ENCODE measurements around the gene STAT6. TPM values are rescaled to one million over a fixed set of nuclear protein-coding genes. Genes with fewer than 3 reads are reported as not detected.

STAT6 gene
- total RNA-seq, 1 experiment from 2014 or later, result 15.8 TPM

DNA sequence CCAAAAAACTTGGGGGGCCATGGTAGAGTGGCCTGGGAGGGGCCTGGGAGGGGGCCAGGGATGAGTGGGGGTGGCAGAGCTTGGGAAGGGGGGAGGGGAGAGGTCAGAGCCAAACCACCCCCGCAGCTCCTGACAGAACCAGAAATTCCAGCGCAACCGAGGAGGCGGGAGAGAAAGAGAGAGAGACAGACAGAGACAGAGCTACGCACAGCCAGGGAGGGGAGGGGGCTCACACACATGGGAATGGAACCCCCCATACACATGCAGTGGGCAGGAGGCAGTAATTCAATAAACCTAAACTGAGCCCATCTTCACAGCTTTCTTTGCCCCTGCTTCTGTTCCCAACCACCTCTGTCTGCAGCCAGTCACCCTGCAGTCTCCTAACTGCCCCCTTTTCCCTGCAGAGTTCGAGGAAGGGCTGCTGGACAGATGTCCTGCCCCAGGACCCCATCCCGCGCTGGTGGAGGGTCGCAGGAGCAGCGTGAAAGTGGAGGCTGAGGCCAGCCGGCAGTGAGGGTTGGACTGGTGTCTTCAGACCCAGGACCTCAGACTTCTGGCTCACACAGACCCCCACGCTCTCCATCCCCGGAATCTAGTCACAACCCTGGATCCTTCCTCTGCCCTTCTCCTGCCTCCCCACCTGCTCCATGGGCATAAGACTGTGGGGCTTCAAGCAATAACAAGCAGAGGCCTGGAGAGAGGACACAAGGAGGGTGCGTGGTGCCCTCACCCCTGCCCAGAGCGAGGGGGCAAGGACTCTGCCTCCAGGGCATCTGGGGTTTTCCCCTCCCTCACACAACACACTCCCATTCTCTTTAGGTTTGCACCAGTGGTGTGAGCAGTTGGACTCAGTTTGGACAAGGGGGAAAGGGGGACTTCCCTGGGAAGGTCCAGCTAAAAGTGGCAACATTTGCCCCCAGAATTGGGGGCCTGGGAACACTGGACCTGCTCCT is 16.7 kb downstream of the STAT6 start:
- Histone ChIP-seq H3K27me3 (peaks cover 5% of the 10 kb centered on the region; the same call in 1 of the 2 replicates), H3K36me3 (peaks cover 18% of the 10 kb centered on the region), H3K4me1 (peaks cover 5% of the 10 kb centered on the region; the same call in 1 of the 2 replicates), H3K27ac (no peak overlapping the region), H3K4me3 (peak overlapping the region; percentile 24), H3K9me3 (replicated peaks) (no peaks in the 10 kb centered on the region)
- DNase-seq, result peak in 1 of 2 experiments; percentile 51

DNA sequence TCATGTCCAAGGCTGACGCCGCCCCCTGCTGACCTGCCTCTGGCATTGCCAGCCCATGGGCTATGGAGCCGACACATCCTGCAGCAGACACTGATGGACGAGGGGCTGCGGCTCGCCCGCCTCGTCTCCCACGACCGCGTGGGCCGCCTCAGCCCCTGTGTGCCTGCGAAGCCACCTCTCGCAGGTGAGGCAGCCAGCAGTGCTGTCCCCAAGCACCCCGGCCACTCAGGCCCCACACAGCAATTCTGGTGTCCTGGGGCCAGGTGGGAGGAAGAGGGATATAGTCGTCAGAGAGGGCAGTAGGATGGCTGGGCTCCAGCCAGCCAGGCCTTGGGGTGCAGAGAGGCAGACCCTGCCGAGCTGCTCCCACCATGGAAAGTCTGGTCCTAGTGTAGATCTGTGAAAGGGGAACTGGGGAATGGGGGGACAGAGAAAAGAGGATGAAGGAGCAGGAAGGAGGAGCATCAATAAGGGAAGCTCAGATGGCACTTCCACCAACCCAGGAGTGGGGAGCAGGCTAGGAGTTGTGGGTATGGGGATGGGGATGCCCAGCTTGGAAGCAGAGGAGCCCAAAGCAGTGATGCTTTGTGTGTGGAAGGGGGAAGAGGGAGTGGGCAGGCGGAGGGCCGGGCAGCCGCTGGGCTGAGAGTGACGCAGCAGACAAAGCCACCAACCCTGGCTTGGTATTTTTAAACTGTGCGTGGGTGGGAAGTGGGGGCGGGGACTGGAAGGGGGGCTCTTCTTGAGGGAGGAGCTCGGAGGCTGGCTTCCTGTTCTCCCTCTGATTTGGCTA is 17.6 kb downstream of the STAT6 start:
- Histone ChIP-seq H3K36me3 (peaks cover 18% of the 10 kb centered on the region), H3K4me3 (peak overlapping the region; percentile 24), H3K4me1 (peaks cover 5% of the 10 kb centered on the region; the same call in 1 of the 2 replicates), H3K27ac (no peak overlapping the region), H3K9me3 (replicated peaks) (no peaks in the 10 kb centered on the region), H3K27me3 (0 out of 2 replicates have a peak, but pooled peaks cover under 1% of the 10 kb centered on the region)
- DNase-seq, result peak; percentile 94

DNA sequence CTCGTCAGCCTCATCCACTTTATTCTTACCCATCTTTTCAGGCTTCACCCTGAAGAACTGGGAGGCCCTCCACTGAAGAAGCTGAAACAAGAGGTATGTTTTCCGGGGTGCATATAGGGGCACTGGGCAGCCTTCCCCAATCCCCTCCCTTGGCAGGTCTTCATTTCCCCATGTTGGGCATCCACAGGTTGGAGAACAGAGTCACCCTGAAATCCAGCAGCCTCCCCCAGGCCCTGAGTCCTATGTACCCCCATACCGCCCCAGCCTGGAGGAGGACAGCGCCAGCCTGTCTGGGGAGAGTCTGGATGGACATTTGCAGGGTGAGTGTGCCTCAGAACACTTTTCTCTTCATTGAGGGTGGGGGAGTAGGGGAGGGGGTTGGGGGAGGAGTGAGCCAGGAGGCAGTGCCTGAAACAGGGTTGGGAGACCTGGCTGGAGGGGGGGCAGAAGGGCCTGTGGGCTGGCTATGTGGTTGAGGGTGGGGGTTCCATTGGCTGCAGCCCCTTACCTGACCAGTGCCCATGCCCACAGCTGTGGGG is 18.2 kb downstream of the STAT6 start:
- no peak overlapping the region for H3K4me3 ChIP-seq
- no peaks in the 10 kb centered on the region for H3K9me3 ChIP-seq (replicated peaks)
- peaks cover 18% of the 10 kb centered on the region for H3K36me3 ChIP-seq
- H3K4me1 ChIP-seq, result peaks cover 5% of the 10 kb centered on the region; the same call in 1 of the 2 replicates
- no peaks in the 10 kb centered on the region for H3K27me3 ChIP-seq
- H3K27ac ChIP-seq, result no peak overlapping the region
- peak in 1 of 2 experiments; percentile 50 for DNase-seq

DNA sequence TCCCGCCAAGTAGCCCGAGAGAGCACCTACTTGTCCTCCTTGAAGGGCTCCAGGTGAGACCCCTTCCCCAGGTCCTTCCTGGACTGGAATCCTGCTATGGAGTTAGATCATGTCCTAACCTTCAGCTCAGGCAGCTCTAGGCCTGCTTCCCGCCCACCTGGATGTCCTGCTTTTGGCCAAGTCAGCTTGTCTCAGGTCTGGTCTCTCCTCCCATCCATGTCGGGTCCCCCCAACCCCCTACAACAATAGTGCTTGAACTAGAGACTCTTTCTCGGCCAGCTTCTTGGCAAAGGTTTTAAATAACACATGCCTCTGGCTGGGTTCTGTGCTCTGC is 18.7 kb downstream of the STAT6 start:
- no peaks in the 10 kb centered on the region for H3K9me3 ChIP-seq (replicated peaks)
- no peak overlapping the region for H3K4me3 ChIP-seq
- no peak overlapping the region for H3K27ac ChIP-seq
- peak in 1 of 2 experiments; percentile 52 for DNase-seq
- peaks cover 18% of the 10 kb centered on the region for H3K36me3 ChIP-seq
- peaks cover 5% of the 10 kb centered on the region; the same call in 1 of the 2 replicates for H3K4me1 ChIP-seq
- H3K27me3 ChIP-seq, result no peaks in the 10 kb centered on the region

DNA sequence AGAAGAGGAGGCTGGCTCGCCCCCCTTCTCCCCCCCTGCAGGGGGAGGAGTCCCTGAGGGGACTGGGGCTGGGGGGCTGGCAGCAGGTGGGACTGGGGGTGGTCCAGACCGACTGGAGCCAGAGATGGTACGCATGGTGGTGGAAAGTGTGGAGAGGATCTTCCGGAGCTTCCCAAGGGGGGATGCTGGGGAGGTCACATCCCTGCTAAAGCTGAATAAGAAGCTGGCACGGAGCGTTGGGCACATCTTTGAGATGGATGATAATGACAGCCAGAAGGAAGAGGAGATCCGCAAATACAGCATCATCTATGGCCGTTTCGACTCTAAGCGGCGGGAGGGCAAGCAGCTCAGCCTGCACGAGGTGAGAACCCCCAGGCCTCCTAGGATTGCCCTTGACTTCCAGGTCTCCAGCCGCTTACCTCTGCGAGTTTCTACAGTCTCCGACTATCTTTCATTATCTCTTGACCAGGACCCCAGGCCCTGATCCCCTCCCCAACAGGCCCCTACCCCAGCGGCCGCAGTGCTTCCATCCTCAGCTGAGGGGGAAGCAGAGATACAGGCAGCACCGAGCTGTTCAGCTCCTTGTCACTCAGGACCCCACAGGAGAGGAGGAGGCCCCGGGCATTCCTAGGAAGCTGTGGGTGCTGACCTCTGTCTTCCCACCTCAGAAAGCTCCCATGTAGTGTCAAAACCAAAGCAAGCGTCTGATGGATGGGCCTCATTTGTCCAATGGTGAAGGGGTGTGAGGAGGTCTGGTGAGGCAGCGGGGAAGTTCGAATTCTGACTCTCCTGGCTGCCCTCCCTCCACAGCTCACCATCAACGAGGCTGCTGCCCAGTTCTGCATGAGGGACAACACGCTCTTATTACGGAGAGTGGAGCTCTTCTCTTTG is 19.3 kb downstream of the STAT6 start:
- H3K36me3 ChIP-seq, result peaks cover 18% of the 10 kb centered on the region
- peaks cover 5% of the 10 kb centered on the region; the same call in 1 of the 2 replicates for H3K4me1 ChIP-seq
- H3K27ac ChIP-seq, result no peak overlapping the region

DNA sequence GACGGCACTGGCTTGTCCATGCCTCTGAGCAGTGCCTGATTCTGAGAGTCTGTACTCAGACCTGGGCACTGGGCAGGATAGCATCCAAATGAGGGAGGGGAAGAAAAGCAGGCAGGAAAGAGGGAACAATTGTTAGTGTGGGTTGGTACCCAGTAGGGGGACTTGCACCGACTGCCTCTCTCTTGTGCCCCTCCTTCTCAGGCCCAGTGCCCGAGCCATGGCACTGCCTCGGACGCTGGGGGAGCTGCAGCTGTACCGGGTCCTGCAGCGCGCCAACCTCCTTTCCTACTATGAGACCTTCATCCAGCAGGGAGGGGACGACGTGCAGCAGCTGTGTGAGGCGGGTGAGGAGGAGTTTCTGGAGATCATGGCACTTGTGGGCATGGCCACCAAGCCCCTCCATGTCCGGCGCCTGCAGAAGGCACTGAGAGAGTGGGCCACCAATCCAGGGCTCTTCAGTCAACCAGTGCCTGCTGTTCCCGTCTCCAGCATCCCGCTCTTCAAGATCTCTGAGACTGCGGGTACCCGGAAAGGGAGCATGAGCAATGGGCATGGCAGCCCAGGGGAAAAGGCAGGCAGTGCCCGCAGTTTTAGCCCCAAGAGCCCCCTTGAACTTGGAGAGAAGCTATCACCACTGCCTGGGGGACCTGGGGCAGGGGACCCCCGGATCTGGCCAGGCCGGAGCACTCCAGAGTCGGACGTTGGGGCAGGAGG is 20.1 kb downstream of the STAT6 start:
- Histone ChIP-seq H3K27me3 (no peaks in the 10 kb centered on the region), H3K4me3 (no peak overlapping the region), H3K36me3 (peaks cover 18% of the 10 kb centered on the region), H3K27ac (no peak overlapping the region), H3K4me1 (peaks cover 9% of the 10 kb centered on the region; the same call in 1 of the 2 replicates), H3K9me3 (replicated peaks) (no peaks in the 10 kb centered on the region)
- DNase-seq, result peak in 1 of 2 experiments; percentile 51

More for the DNA sequence above, 19.3 kb downstream of the STAT6 start:
- Histone ChIP-seq H3K4me3 (no peak overlapping the region), H3K9me3 (replicated peaks) (no peaks in the 10 kb centered on the region), H3K27me3 (no peaks in the 10 kb centered on the region)
- DNase-seq, result peak; percentile 47 to 51

DNA sequence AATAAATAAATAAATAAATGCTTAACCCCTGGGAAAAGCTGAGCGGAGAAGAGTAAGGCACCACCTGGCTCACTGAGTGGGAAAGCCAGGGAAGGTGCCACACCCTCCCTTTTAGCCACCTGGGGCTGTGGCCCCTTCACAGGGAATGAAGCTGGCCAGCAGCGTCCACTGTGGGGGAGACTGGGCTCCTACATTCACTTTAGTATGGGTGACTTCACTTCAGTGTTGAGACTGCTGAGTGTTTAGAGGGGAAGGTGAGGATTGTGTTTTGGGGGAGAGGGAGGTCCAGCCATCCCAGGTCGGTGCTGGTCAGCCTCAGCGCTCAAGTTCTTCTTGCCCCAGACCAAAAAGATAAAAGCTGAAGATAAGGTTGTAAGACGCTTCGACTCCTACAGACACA is 20.7 kb downstream of the STAT6 start:
- H3K9me3 ChIP-seq (replicated peaks), result no peaks in the 10 kb centered on the region
- DNase-seq, result peak; percentile 39 to 51
- H3K4me1 ChIP-seq, result peaks cover 10% of the 10 kb centered on the region; the same call in 1 of the 2 replicates
- H3K27me3 ChIP-seq, result no peaks in the 10 kb centered on the region
- peak overlapping the region; percentile 89 for H3K4me3 ChIP-seq
- H3K36me3 ChIP-seq, result peaks cover 18% of the 10 kb centered on the region
- no peak overlapping the region for H3K27ac ChIP-seq

DNA sequence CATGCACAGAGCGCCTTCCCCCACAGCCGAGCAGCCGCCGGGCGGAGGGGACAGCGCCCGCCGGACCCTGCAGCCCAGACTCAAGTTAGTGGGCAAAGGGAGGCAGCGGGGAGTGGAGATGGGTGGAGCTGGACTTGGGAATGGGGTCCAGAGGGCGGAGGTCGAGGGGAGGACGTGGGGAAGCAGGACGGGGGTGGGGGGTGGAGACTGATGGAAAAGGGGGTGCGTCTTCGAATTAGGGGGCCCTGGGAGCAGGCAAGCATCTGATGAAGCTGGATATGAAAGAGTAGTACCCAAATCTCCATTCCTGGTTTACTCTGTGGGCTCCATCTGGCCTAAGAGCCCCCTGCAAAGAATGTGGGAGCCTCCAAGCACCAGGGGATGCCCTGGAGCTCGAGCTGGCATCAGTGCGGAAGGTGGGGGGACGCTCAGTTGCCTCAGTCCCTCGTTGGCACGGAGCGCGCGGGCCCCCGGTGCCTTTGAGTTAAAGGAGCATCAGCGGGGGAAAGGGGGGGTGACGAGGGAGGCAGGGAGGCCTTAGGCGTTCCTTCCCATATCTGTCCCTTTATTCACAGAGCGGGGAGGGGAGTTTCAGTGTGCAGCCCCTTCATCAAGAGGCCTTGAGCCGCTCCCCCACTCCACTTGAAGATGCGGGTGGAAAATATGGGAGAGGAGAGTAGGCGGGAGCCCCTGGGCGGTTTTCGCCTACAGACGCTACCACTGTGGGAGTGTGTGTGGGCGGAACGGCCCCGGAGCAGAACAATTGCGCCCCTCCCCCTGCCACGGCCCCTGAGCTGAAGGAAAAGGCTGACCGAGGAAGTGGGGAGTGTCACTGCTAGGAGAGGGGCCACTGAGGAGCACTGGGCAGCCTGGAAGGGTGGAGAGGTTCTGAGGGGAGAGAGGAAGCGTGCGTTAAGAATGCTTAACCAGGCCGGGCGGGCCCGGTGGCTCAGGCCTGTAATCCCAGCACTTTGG is 21.6 kb downstream of the STAT6 start:
- peaks cover 10% of the 10 kb centered on the region; the same call in 1 of the 2 replicates for H3K4me1 ChIP-seq
- peak; percentile 97 to 98 for DNase-seq
- H3K27ac ChIP-seq, result peak overlapping the region; percentile 40
- no peaks in the 10 kb centered on the region for H3K9me3 ChIP-seq (replicated peaks)
- peak overlapping the region; percentile 89 for H3K4me3 ChIP-seq
- 0 out of 2 replicates have a peak, but pooled peaks cover 8% of the 10 kb centered on the region for H3K27me3 ChIP-seq
- H3K36me3 ChIP-seq, result peaks cover 15% of the 10 kb centered on the region

- Histone ChIP-seq H3K4me3 (peak within 1 kb of the TSS; percentile 89), H3K36me3 (peaks cover 12% of the 10 kb centered on the region), H3K4me1 (peaks cover 8% of the 10 kb centered on the region; the same call in 1 of the 2 replicates), H3K27me3 (0 out of 2 replicates have a peak, but pooled peaks cover 8% of the 10 kb centered on the region), H3K27ac (peak within 1 kb of the TSS; percentile 69), H3K9me3 (replicated peaks) (no peaks in the 10 kb centered on the region)
- DNase-seq, result peak; percentile 100
These were observed 22.6 kb downstream of the STAT6 start, which contains the start of gene NAB2 for GRCh38 chr12:57088354-57089270. Gene NAB2 (plus strand): TSS chr12:57089114. CDS start chr12:57089272, 158 bp downstream.

DNA sequence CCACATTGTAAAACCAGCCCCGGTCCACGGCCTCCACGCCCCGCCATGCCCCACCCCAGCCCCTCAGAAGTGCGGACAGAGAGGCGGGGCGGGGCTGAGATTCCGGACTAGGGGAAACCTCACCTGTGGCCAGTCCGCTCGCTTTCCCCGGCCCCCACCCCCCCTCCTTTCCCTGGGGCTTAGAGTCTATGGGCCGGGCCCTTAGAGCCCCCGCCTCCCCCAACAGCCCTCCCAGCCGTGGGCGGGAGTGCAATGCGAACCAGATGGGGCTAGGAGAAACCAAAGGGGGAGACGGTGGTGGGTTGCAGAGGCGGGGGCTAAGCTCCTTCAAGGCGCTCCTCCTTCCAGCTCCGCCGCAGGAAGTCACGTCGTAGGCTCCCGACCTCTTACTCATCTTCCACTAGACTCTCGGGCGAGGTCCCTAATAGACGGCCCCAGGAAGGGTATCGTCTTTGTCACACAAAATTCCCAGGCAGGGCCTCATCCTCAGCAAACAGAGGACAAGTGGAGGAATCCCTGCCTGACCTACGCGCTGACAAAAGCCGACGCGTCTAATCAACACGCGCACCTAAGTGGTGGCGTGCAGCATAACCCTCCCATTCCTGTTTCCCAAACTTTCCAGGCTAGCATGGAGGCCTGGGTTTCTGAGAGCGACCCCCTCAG is 23.3 kb downstream of the STAT6 start:
- peaks cover 7% of the 10 kb centered on the region for H3K36me3 ChIP-seq
- peaks cover 5% of the 10 kb centered on the region; the same call in 1 of the 2 replicates for H3K4me1 ChIP-seq
- H3K4me3 ChIP-seq, result peak overlapping the region; percentile 59
- H3K27ac ChIP-seq, result peak overlapping the region; percentile 69
- no peaks in the 10 kb centered on the region for H3K9me3 ChIP-seq (replicated peaks)
- H3K27me3 ChIP-seq, result 0 out of 2 replicates have a peak, but pooled peaks cover 8% of the 10 kb centered on the region
- DNase-seq, result peak; percentile 98 to 99
